HFF-Myc (cell line): ENCODE data around the gene CPNE5.

Experiments used
- DNase-seq: peaks from one replicate; pipeline ENCODE4 v3.0.0-alpha.2; 2011; ENCODE audit warnings: low read depth; ENCODE audit errors: extremely low read depth
- H3K4me3 ChIP-seq: replicated peaks from 2 replicates; pipeline ENCODE4 v1.5.1; 2011; ENCODE audit warnings: low read depth, mild to moderate bottlenecking, control low read depth, low read length
- CTCF ChIP-seq: IDR thresholded peaks from 2 replicates; pipeline ENCODE4 v1.5.1; 2012; ENCODE audit warnings: mild to moderate bottlenecking, low read depth, low read length, control low read depth; ENCODE audit errors: missing control alignments

CPNE5 gene

GRCh38 chr6:36856277-36856676 is 17.0 kb upstream of the CPNE5 start:
- no peak overlapping the region for H3K4me3 ChIP-seq
- TF ChIP-seq CTCF, result no peak
- DNase-seq, result no peak

- no peak for TF ChIP-seq CTCF
- no peak for DNase-seq
- no peak overlapping the region for H3K4me3 ChIP-seq
These were observed 16.5 kb upstream of the CPNE5 start for GRCh38 chr6:36855750-36856149.

- DNase-seq, result peak; percentile 64
- no peak for TF ChIP-seq CTCF
These were observed 14.1 kb upstream of the CPNE5 start for GRCh38 chr6:36853325-36853724.

GRCh38 chr6:36852481-36853147 is 13.4 kb upstream of the CPNE5 start:
- peak; percentile 58 for DNase-seq
- TF ChIP-seq CTCF, result no peak
- H3K4me3 ChIP-seq, result no peak overlapping the region

More at GRCh38 chr6:36853325-36853724, 14.1 kb upstream of the CPNE5 start:
- H3K4me3 ChIP-seq, result no peak overlapping the region

- H3K4me3 ChIP-seq, result no peak overlapping the region
- no peak for DNase-seq
- TF ChIP-seq CTCF, result no peak
These were observed 12.4 kb upstream of the CPNE5 start for GRCh38 chr6:36851626-36852025.

- H3K4me3 ChIP-seq, result no peak overlapping the region
- DNase-seq, result peak; percentile 57
- TF ChIP-seq CTCF, result peak; percentile 76
These were observed 11.9 kb upstream of the CPNE5 start for GRCh38 chr6:36851149-36851614.

GRCh38 chr6:36850021-36850420 is 10.8 kb upstream of the CPNE5 start:
- H3K4me3 ChIP-seq, result no peak overlapping the region
- no peak for TF ChIP-seq CTCF
- DNase-seq, result no peak
